Upper lobe of left lung (tissue), 6 donors: Measurements from ENCODE around the gene GNPTAB. TPM values are rescaled to one million over a fixed set of nuclear protein-coding genes. Genes with fewer than 3 reads are reported as not detected.
"Not testable (repeated sequence)": the region's sequence is repeated elsewhere in the genome, so short reads cannot be mapped to it uniquely, and the experiment has no call there.

ENCODE experiments used
- ATAC-seq, 2 donors: fragments of 200-7000 bp; cut with Tn5 transposase; one replicate each; pipeline ENCODE4 v1.9.1; 2022; ENCODE audit warnings: mild to moderate bottlenecking in 2 of 2, moderate library complexity in 2 of 2; ENCODE audit not compliant: low FRiP score in 2 of 2
- DNase-seq, 2 donors: peaks; one replicate each; pipeline ENCODE4 v3.0.0-alpha.2; 2019 to 2020
- H3K27ac ChIP-seq, 4 donors: fragments of 200-600 bp; sonication (generic); one replicate each; pipeline ENCODE4 v1.5.1; 2016 to 2019
- H3K27me3 ChIP-seq, 4 donors: fragments of 200-600 bp; sonication (generic); one replicate each; pipeline ENCODE4 v1.5.1; 2017 to 2019
- H3K36me3 ChIP-seq, 4 donors: fragments of 200-600 bp; sonication (generic); one replicate each; pipeline ENCODE4 v1.5.1; 2016 to 2019
- H3K4me1 ChIP-seq, 4 donors: fragments of 200-600 bp; sonication (generic); one replicate each; pipeline ENCODE4 v1.5.1; 2018 to 2019
- H3K4me3 ChIP-seq, 4 donors: fragments of 200-600 bp; sonication (generic); one replicate each; pipeline ENCODE4 v1.5.1; 2017 to 2019; ENCODE audit warnings: mild to moderate bottlenecking in 2 of 4, moderate library complexity in 1 of 4
- H3K9me3 ChIP-seq, 4 donors: fragments of 200-600 bp; sonication (generic); one replicate each; pipeline ENCODE4 v1.5.1; 2018 to 2019
- EP300 ChIP-seq, 4 donors: sonication (generic); formaldehyde crosslinking; IDR thresholded peaks; one replicate each; pipeline ENCODE4 v1.5.1; 2017; ENCODE audit warnings: antibody characterized with exemption in 4 of 4, control low read depth in 2 of 4
- POLR2A ChIP-seq, 4 donors: fragments of 450-650 bp; IDR thresholded peaks; one replicate each; pipeline ENCODE4 v1.5.1; 2016 to 2017; ENCODE audit warnings: antibody characterized with exemption in 4 of 4, mild to moderate bottlenecking in 2 of 4
- POLR2AphosphoS5 ChIP-seq, 2 donors: sonication (generic); formaldehyde crosslinking; IDR thresholded peaks; one replicate each; pipeline ENCODE4 v1.5.1; 2017; ENCODE audit warnings: antibody characterized with exemption in 2 of 2
- WGBS, 2 donors: methylation state at CpG; one replicate each; pipeline ENCODE4 v1.1.5; 2017 to 2018; 5-methylcytosine and 5-hydroxymethylcytosine counted together
- total RNA-seq, 6 donors: library from RNA; depleted of rRNA in 4 of 6; stranded (reverse); fragments of >200 nt in 4 of 6; gene quantifications; one replicate each; pipeline versions ENCODE4 v1.1.0 to v1.2.1, GENCODE V29; 2016 to 2021
- TF ChIP-seq, protein P1 (sequence below), 6 experiments: fragments of 450-650 bp in 4 of 6; fragments of 200-600 bp in 2 of 6; sonication (generic) in 2 of 6; IDR thresholded peaks; one replicate each; pipeline ENCODE4 v1.5.1; 2016 to 2019; ENCODE audit warnings: antibody characterized with exemption in 6 of 6
- donor health status: DM: no; HTN: no; CAD: no; lungs with moderate emphysema.
- donor health status: DM: no; HTN: yes; CAD: no; lungs with severe emphysema.

GNPTAB gene
- total RNA-seq, 6 donors from 2014 or later, result 45.8 to 73.3 (median 57.5) TPM

DNA sequence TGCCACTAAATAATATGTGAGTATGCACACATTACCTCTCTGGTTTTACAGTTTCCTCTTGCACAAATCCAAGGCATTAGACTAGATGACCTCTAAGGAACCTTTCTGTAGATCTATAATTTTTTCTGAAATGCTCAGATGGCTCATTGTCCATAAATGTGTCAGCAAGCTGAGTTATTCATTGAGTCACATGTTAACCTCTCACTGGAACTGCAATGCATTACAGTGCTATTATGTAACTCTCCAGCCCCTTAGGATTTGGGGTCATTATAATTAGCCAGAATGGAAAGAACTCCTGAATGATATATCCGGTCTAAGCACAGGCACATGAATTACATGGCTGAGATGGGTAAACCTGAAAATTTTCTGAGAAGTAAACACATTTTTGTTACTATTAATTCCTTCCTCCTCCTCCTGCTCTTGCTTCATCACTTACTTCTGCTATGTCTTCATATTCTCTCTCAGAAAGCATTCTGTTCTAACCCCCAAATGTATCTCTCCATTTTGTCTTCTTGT is 26.3 kb upstream of the GNPTAB start:
- peak overlapping the region in 3 of 4 donors; percentile 18 to 54 (median 39) for H3K27ac ChIP-seq
- WGBS, 2 donors, result 50 to 79% methylated on average over 1 of the region's 1 CpG

DNA sequence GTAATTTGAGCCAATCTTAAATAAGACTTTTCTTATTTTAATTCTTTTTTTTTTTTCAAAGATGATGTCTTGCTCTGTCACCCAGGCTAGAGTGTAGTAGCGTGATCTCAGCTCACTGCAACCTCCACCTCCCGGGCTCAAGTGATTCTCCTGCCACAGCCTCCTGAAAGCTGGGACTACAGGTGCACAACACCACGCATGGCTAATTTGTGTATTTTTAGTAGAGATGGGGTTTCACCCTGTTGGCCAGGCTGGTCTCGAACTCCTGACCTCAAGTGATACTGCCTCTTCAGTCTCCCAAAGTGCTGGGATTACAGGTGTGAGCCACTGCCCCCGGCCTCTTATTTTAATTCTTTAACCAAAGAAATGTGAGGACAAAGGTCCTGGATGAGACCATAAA is 25.9 kb upstream of the GNPTAB start:
- Histone ChIP-seq H3K4me1 (peaks cover 3 to 20% (median 15%) of the 10 kb centered on the region in 4 donors), H3K27ac (peak overlapping the region in 3 of 4 donors; percentile 1 to 54 (median 39))
- not testable (repeated sequence) for H3K9me3 ChIP-seq, H3K36me3 ChIP-seq, H3K27me3 ChIP-seq, H3K4me3 ChIP-seq, DNase-seq, ATAC-seq
- WGBS, 2 donors, result 92 to 93% methylated on average over 5 of the region's 5 CpGs

More for the DNA sequence above, 26.3 kb upstream of the GNPTAB start:
- Histone ChIP-seq H3K4me1 (peaks cover 3 to 20% (median 15%) of the 10 kb centered on the region in 4 donors), H3K36me3 (no peaks in the 10 kb centered on the region), H3K9me3 (no peaks in the 10 kb centered on the region), H3K27me3 (no peaks in the 10 kb centered on the region), H3K4me3 (no peak overlapping the region)
- DNase-seq, result no peak
- TF ChIP-seq, protein P1, sequence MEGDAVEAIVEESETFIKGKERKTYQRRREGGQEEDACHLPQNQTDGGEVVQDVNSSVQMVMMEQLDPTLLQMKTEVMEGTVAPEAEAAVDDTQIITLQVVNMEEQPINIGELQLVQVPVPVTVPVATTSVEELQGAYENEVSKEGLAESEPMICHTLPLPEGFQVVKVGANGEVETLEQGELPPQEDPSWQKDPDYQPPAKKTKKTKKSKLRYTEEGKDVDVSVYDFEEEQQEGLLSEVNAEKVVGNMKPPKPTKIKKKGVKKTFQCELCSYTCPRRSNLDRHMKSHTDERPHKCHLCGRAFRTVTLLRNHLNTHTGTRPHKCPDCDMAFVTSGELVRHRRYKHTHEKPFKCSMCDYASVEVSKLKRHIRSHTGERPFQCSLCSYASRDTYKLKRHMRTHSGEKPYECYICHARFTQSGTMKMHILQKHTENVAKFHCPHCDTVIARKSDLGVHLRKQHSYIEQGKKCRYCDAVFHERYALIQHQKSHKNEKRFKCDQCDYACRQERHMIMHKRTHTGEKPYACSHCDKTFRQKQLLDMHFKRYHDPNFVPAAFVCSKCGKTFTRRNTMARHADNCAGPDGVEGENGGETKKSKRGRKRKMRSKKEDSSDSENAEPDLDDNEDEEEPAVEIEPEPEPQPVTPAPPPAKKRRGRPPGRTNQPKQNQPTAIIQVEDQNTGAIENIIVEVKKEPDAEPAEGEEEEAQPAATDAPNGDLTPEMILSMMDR (IDR thresholded peaks at IDR 0.05), result no peak
- TF ChIP-seq EP300 (IDR thresholded peaks at IDR 0.05) (no peak), POLR2AphosphoS5 (IDR thresholded peaks at IDR 0.05) (no peak), POLR2A (IDR thresholded peaks at IDR 0.05) (no peak)
- ATAC-seq, result peak in 1 of 2 donors; percentile 83

DNA sequence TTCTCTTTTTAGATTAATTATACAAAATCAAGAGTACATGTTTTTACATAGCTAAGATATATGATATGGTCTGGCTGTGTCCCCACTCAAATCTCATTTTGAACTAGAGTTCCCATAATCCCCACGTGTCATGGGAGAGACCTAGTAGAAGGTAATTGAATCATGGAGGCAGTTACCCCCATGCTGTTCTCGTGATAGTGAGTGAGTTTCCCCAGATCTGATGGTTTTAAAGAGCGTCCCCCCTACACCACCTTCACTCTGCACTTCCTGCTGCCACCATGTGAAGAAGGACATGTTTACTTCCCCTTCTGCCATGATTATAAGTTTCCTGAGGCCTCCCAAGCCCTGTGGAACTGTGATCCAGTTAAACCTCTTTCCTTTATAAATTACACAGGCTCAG is 25.2 kb upstream of the GNPTAB start:
- no peak for ATAC-seq
- 69 to 77% methylated on average over 3 of the region's 3 CpGs for WGBS, 2 donors
- Histone ChIP-seq H3K36me3 (no peaks in the 10 kb centered on the region), H3K4me1 (peaks cover 3 to 20% (median 15%) of the 10 kb centered on the region in 4 donors), H3K27ac (peak overlapping the region in 1 of 4 donors; percentile 62), H3K4me3 (no peak overlapping the region), H3K27me3 (no peaks in the 10 kb centered on the region), H3K9me3 (no peaks in the 10 kb centered on the region)
- no peak for DNase-seq
- TF ChIP-seq POLR2AphosphoS5 (IDR thresholded peaks at IDR 0.05) (no peak), POLR2A (IDR thresholded peaks at IDR 0.05) (no peak), EP300 (IDR thresholded peaks at IDR 0.05) (no peak)
- TF ChIP-seq, protein P1 (IDR thresholded peaks at IDR 0.05), result no peak

DNA sequence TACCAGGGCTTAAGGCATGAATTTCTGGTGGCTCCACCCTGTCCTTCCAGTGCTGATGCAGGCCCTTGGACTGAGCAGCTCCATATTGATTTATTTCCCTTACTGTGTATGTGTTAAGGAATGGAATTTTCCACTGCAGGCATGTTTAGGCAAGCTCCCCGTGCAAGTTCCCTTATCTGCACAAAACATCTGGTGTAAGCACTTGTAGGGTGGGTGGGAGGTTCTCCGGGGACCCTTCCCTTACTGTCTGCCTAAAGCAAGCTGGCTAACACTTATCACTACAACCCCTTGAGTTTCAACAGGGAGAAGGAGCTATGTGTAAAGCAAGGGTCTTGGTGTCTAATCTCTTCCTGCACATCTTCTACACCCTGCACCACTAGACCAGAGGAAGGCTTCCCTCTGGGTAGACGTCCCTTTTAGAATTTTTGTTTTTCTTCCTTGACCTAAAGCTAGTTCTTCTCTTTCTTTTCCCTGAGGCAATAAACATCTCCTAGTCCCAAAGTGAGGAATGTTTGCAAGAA is 24.7 kb upstream of the GNPTAB start:
- WGBS, 2 donors, result 9 to 11% methylated on average over 3 of the region's 3 CpGs
- Histone ChIP-seq H3K27me3 (no peaks in the 10 kb centered on the region), H3K36me3 (no peaks in the 10 kb centered on the region), H3K9me3 (no peaks in the 10 kb centered on the region), H3K4me3 (no peak overlapping the region), H3K27ac (peak overlapping the region in 1 of 4 donors; percentile 62), H3K4me1 (peaks cover 2 to 16% (median 13%) of the 10 kb centered on the region in 4 donors)
- TF ChIP-seq, protein P1 (IDR thresholded peaks at IDR 0.05), result no peak
- no peak for TF ChIP-seq POLR2A (IDR thresholded peaks at IDR 0.05)
- TF ChIP-seq POLR2AphosphoS5 (IDR thresholded peaks at IDR 0.05), result no peak
- no peak for TF ChIP-seq EP300 (IDR thresholded peaks at IDR 0.05)
- peak in 1 of 2 donors; percentile 20 for ATAC-seq
- DNase-seq, result no peak

DNA sequence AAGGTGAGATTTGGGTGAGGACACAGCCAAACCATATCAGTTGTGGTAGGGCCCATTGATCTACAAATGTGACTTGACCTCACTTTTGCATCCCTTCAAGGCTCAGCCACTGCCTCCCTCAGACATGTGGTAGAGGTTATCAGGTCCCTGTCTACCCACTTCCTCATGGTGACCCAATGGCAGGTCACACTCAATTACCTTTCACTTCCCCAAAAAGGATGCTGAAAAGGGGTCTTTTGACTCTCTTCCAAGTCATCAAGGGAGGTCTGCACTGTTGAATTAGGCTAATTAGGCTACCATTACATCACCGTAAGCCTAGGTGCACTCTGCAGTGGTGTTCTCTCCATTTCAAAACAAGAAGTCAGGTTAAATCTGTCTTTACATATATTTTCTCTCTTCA is 24.0 kb upstream of the GNPTAB start:
- Histone ChIP-seq H3K4me1 (peaks cover 0 to 14% (median 11%) of the 10 kb centered on the region in 4 donors), H3K9me3 (no peaks in the 10 kb centered on the region), H3K27me3 (no peaks in the 10 kb centered on the region), H3K27ac (peak overlapping the region in 1 of 4 donors; percentile 62), H3K36me3 (no peaks in the 10 kb centered on the region), H3K4me3 (no peak overlapping the region)
- ATAC-seq (no peak), DNase-seq (no peak)
- 90 to 95% methylated on average over 1 of the region's 1 CpG for WGBS, 2 donors
- TF ChIP-seq, protein P1 (IDR thresholded peaks at IDR 0.05), result no peak
- TF ChIP-seq POLR2A (IDR thresholded peaks at IDR 0.05) (no peak), POLR2AphosphoS5 (IDR thresholded peaks at IDR 0.05) (no peak), EP300 (IDR thresholded peaks at IDR 0.05) (no peak)
